Mammary epithelial cell (primary cell): Measurements from ENCODE around the gene CAPS2.

Experiments used
- EZH2 ChIP-seq: IDR thresholded peaks from 2 replicates; pipeline ENCODE4 v1.6.1; 2012; ENCODE audit warnings: low read length, inconsistent platforms, borderline replicate concordance
- TF ChIP-seq, protein P1 (sequence below), 2 donors: IDR thresholded peaks in 1 of 2; conservative IDR thresholded peaks in 1 of 2; 2 replicates each; pipeline ENCODE4 v1.5.1; 2011 to 2012; ENCODE audit warnings: inconsistent platforms in 2 of 2, low read length in 2 of 2, mild to moderate bottlenecking in 2 of 2, control low read depth in 1 of 2, low read depth in 1 of 2; ENCODE audit not compliant: insufficient read depth in 1 of 2; ENCODE audit errors: extremely low read depth in 1 of 2

DNA sequence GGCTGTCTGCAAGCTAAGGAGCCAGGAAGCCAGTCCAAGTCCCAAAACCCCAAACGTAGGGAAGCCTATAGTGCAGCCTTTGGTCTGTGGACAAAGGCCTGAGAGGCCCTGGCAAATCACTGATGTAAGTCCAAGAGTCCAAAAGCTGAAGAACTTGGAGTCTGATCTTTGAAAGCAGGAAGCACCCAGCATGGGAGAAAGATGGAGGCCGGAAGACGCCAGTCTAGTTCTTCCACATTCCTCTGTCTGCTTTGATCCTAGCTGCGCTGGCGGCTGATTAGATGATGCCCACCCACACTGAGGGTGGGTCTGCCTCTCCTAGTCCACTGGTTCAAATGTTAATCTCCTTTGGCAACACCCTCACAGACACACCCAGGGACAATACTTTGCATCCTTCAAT, 58.5 kb downstream of the CAPS2 start:
- TF ChIP-seq, protein P1, sequence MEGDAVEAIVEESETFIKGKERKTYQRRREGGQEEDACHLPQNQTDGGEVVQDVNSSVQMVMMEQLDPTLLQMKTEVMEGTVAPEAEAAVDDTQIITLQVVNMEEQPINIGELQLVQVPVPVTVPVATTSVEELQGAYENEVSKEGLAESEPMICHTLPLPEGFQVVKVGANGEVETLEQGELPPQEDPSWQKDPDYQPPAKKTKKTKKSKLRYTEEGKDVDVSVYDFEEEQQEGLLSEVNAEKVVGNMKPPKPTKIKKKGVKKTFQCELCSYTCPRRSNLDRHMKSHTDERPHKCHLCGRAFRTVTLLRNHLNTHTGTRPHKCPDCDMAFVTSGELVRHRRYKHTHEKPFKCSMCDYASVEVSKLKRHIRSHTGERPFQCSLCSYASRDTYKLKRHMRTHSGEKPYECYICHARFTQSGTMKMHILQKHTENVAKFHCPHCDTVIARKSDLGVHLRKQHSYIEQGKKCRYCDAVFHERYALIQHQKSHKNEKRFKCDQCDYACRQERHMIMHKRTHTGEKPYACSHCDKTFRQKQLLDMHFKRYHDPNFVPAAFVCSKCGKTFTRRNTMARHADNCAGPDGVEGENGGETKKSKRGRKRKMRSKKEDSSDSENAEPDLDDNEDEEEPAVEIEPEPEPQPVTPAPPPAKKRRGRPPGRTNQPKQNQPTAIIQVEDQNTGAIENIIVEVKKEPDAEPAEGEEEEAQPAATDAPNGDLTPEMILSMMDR (conservative IDR thresholded peaks at IDR 0.05 in 1 of 2, IDR thresholded peaks at IDR 0.05 in 1 of 2; ENCODE audit: extremely low read depth in 1 of 2, insufficient read depth in 1 of 2, low read depth in 1 of 2, low read length in 2 of 2): no peak
- TF ChIP-seq EZH2: no peak
